NCI-H1417 (cell line): Measurements from ENCODE around the gene MAPKAPK5.
"Not testable (repeated sequence)": the region's sequence is repeated elsewhere in the genome, so short reads cannot be mapped to it uniquely, and the experiment has no call there.

Source experiments
- DNase-seq, 3 experiments: peaks; one replicate each; lab custom pipeline; 2025; lab: John Stamatoyannopoulos, UW

MAPKAPK5 gene

DNA sequence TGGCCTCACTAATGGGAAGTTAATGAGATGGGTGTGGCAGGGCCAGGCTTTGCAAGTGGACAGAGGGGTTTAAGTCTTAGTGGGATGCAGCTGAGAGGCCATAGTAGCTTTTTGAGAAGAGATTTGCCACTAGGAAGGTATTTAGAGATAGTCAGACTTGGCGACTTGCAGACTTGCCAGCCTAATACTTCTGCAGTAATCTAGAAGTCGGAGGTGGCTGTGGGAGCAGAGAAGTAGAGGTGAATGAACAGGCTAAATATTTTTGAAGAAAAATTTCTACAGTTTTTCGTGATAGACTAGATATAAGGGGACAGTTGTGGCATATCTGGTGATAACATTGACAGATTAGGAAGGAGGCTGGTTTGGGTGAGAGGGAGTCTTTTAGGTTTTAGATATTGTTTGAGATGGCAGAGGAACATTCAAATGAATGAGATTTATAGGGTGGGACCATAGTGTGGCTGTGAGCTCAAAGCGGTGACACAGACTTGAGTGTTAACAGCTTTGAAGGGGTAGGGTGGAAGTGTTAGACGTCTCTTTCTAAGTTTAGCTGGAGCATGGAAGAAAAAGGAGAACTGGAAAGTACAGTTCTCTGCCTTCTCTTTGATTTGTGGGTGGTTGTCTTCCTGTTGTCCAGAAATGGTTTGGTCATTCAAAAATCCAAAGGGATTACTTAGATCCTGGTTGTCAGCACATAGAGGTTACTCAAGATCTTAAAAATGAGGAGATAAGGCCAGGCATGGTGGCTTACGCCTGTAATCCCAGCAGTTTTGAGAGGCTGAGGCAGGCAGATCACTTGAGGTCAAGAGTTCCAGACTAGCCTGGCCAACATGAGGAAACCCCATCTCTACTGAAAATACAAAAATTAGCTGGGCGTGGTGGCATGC is 44.9 kb downstream of the MAPKAPK5 start:
- DNase-seq = no peak

DNA sequence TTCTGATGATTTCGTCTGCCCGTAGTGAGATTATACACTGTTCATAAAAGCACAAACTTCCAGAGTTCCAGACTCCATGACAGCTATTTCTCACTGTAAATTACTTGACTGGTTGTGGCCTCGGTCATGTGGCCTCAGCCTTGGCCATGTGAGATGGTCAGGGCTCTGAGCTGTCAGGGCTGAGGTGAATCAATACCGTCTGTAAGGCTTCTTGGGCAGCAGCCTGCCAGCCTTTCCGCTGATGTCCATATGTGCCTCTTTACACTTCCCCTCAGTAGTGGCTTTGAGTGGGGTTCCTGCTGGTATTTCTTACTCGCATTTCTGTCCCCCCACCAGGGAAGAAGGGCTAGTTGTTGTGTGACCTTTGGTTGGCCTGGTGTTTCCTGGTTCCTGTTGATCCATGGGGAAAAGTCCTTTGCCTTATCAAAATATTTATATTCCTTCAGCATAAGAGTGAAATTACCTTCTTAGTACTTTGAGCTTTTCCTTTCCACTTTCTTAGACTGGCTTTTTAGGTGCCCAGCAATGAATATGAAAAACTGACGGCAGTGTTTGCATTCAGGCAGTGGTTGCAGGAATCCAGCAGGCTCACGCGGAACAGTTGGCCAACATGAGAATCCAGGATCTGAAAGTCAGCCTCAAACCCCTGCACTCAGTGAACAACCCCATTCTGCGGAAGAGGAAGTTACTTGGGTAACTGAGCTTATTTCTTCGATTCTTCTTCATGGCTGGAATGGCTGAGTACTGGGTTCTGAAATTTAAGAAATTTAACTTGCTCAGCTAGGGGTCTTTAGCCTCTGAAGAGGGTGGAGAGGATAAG is 46.1 kb downstream of the MAPKAPK5 start:
- no peak for DNase-seq

DNA sequence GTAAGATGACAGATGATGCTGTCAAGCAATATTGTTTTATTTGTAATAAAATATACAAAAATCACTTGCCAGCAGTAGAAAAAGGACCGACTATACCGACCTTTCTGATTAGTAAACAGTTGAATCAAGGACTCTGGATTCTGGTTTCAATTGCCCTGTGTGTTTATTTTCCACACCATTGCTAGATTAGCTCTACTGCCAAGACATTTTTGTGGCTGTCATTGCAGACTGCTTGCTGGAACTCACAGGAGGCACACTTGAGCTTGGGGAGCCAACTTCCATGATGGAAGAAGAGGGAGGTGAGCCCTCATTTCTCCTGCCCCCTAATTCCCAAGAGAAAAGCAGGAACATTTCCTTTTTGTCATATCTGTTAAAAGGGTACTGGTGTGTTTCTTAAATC is 51.3 kb downstream of the MAPKAPK5 start:
- DNase-seq = no peak

DNA sequence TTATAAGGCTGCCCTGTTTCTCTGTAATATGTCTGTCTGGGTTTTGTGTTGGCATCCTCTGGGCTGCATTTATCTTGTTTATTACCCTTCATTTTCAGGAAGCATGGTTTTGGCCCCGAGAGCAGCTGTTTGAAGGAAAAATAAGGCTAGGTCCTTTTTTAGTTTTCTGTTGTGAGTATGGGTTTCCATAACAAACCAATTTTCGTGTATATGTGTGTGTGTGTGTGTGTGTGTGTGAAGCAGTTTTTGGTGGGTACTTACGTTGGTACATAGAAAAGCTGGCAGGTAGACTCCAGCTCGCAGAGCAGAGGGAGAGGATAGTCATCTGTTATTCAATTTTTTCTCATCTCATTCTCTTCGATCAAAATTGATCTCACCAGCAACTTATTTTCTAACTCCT is 52.5 kb downstream of the MAPKAPK5 start:
- DNase-seq = no peak

DNA sequence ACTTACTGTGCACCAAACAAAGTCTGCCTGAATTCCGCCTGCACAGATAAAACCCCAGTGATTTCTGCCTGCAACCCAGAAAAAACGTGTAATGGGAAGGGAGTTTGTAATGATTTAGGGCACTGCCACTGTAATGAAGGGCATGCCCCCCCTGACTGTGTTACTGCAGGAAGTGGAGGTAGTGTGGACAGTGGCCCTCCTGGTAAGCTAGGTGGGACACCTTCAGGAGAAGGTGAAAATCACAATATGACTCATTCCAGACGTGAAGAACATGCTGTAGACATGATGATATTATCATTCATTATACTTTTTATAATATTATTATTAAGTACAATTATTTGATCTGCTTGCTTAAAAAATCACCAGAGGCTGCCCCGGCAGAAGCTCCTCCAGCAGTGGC is 59.2 kb downstream of the MAPKAPK5 start:
- no peak for DNase-seq

DNA sequence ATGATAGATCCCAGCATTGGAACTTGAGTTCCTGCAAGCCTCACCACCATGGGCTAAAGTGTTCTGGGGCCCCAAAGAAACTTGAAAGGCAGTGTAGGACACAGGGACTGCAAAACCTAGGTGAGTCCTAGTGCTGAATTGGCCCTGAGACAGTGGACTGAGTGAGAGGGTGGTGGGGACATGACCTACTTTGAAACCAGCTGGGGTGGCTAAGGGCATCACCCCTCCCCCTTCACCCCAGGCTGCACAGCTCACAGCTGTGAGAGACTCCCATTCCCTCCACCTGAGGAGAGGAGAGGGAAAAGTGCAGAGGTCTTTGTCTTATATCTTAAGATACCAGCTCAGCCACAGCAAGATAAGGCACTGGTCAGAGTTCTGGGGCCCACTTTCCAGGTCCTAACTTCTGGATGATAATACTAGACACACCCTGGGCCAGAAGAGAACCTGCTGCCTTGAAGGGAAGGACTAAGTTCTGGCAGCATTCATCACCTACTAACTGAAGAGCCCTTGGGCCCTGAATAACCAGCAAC is 62.5 kb downstream of the MAPKAPK5 start:
- no peak for DNase-seq

DNA sequence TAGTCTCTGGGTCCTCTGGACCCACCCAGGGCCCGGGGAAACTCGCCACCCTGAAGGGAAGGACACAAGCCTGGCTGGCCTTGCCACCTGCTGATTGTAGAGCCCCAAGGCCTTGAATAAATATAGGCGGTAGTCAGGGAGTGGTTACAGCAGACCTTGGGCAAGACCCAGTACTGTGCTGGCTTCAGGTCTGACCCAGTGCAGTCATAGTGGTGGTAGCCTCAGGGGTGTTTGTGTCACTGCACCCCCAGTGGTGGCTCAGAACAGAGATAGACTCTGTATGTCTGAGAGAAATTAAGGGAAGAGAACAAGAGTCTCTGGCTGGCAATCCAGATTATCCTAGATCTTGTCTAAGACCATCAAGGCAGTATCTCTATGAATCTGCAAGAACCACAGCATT is 63.5 kb downstream of the MAPKAPK5 start:
- no peak for DNase-seq

DNA sequence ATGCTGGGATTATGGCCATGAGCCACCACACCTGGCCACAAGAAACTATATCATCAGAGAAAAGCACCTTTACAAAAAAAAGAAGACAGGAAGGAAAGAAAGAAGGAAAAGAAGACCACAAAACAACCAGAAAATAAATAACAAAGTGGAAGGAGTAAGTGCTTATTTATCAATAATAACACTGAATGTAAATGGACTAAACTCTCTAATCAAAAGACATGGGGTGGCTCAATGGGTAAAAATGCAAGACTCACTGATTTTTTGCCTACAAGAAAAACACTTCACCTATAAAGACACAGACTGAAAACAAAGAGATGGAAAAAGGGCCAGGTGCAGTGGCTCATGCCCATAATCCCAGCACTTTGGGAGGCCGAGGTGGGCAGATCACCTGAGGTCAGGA is 65.7 kb downstream of the MAPKAPK5 start:
- DNase-seq = no peak

DNA sequence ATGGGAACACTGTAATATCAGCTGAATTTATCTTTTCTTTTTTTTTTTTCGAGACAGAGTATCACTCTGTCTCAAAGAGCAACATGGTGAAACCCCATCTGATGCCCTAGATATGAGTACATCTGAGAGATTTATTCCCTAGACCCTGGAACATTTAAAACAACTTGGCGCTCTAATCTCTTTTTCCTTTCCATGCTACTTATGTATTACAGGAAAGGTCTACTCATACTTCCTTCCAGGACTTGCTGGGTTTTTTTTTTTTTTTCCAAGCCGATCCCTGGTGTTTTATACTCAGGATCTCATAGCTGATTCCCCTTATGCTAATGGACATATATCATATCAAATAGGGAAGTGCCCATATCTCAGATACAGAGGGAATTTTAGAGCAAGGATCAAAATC is 83.1 kb downstream of the MAPKAPK5 start:
- no peak for DNase-seq

DNA sequence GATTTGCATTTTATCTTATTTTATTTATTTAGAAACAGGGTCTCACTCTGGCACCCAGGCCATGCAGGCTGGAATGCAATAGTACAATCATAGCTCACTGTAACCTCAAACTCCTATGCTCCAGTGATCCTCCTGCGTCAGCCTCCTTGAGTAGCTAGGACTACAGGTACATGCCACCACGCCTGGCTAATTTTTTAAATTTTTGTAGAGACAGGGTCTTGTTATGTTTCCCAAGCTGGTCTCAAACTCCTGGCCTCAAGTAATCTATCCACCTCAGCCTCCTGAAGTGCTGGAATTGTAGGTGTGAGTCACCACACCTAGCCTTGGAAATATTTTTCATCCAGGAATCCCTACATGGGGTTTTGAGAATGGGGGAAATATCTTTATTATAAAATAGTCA is 84.6 kb downstream of the MAPKAPK5 start:
- DNase-seq = no peak

DNA sequence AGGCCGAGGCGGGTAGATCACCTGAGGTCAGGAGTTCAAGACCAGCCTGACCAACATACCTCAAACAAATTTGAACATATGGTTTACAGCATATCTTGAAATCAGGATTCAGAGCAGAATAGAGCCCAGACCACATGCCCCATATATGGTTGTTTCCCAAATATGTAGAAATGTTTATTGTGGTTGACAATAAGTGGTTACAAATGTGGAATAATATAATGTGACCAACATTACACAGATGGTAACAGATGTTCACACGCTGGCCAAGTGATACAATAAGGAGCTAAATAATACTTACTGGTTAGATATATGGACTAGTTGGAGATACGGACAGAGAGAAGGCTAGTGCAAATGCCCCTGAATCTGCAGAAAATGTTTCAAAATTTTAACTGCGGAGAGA is 85.3 kb downstream of the MAPKAPK5 start:
- DNase-seq = no peak

DNA sequence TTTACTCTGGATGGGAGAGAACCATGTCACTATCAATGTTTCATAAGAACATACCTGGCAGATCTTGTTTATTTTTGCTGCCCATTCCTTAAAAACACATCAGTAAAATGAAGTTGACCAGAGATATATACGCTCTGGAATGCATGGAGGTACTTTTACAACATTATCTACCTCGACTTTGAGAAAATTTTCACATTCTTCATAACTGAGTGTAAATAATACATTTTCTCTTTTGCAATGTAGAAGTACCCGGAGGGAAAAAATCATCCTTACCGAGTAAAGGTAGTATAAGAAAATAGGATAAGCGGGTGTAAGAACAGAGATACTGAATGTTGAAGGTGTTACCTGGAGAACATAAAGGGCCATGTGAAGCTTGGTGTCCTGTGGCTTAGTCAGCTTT is 90.2 kb downstream of the MAPKAPK5 start:
- no peak for DNase-seq

DNA sequence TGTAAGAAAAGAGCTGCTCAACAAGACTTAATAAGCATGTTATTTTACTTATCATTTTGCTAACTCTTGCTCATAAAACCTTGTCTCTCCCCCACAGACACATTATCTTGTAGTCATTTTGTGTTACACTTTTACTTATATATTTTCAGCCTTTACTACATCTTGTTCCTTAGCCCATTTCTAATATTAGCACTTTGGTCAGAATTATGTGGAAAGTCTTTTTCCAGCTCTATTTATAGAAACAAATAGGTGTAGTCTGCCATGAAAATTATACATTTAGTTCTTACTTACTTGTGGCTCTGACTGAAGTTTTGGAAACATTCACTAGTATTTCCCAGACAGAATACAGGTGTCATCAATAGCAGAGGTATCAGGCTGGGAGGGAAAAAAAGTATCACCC is 94.8 kb downstream of the MAPKAPK5 start:
- no peak for DNase-seq

DNA sequence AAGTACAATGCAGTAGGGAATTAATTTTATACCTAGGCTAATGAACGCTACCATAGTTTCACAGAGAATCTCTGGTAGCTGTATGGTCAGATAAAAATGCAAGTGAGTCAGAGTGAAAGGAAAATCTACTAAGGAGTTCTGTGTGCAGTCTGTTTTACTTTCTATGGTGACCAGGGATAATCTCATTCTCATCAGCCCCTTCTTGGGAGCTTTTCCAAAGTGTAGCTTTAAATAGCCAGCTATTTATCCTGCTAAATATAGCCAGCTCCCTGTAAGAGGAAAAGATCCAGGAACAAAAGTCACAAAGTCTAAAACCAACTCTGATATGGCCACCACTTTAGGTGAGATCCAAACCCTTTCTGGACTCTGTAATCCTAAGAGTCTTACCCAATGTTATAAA is 95.4 kb downstream of the MAPKAPK5 start:
- no peak for DNase-seq

DNA sequence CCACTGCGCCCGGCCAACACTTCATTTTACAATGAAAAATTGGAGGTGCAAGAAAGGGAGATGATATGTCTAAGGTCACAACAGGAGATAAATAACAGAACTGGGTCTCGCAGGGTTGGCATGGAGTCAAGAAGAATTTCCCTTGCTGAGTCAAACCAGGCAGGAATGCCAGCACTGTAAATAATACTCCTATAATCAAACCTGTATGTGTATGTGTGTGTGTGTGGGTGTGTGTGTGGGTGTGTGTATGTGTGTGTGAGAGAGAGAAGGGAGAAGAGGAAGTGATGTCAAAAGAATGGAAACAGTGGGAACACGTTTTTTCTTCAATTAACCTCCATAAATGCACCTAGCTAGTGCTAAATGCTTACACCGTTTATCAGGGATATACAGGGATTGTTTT is 100.5 kb downstream of the MAPKAPK5 start:
- DNase-seq = peak in 1 of 3 experiments; percentile 5

DNA sequence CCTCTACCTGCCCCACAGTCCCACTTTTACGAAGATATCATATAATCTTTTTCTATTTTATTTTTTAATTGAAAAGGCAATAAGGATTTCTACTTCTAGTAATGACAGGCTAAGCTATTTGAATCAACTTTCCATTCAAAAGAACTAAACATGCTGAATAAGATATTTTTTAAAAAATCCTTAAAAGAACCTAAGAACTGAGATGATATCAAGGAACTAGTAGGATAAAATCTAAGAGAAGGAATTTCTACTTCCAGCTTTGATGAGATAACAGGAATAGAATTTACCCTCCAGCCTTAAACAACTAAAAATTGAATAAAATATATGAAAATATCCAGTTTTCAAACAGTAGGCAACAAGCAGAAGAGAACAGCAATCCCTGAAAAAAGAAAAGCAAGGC is 101.9 kb downstream of the MAPKAPK5 start:
- DNase-seq = no peak

DNA sequence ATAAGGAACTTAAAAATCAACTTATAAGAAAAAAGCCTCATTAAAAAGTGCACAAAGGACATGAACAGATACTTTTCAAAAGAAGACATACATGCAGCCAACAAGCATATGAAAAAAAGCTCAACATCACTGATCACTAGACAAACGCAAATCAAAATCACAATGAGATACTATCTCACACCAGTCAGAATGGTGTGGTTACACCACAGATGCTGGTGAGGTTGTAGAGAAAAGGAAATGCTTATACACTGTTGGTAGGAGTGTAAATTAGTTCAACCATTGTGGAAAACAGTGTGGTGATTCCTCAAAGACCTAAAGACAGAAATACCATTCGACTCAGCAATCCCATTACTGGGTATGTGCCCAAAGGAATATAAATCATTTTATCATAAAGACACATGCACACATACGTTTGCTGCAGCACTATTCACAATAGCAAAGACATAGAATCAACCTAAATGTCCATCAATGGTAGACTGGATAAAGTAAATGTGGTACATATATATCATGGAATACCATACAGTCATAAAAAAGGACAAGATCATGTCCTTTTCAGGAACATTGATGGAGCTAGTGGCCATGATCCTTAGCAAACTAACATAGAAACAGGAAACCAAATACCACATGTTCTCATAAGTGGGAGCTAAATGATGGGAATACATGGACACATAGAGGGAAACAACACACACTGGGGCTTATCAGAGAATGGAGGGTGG is 109.1 kb downstream of the MAPKAPK5 start:
- not testable (repeated sequence) for DNase-seq
